HG03342 (cell line): ENCODE measurements around the gene ITIH2.
"Not testable (repeated sequence)": the region's sequence is repeated elsewhere in the genome, so short reads cannot be mapped to it uniquely, and the experiment has no call there.

ENCODE experiments used
- ATAC-seq: cut with Tn5 transposase; IDR thresholded peaks from one replicate; pipeline ENCODE4 v1.9.1; 2021; ENCODE audit warnings: mild to moderate bottlenecking, moderate library complexity; ENCODE audit not compliant: unreplicated experiment

Gene ITIH2

GRCh38 chr10:7734821-7735220 lies 31.7 kb downstream of the ITIH2 start:
- ATAC-seq = no peak

GRCh38 chr10:7738536-7739407 lies 35.7 kb downstream of the ITIH2 start:
- no peak for ATAC-seq

- no peak for ATAC-seq
These were observed 41.2 kb downstream of the ITIH2 start for GRCh38 chr10:7744307-7744706.

- ATAC-seq = not testable (repeated sequence)
These were observed 45.5 kb downstream of the ITIH2 start for GRCh38 chr10:7748637-7749036.

- ATAC-seq = no peak
These were observed 47.1 kb downstream of the ITIH2 start for GRCh38 chr10:7750222-7750621.

- no peak for ATAC-seq
These were observed 49.1 kb downstream of the ITIH2 start for GRCh38 chr10:7752251-7752650.

GRCh38 chr10:7755103-7755502 lies 52.0 kb downstream of the ITIH2 start:
- no peak for ATAC-seq

GRCh38 chr10:7756360-7756992 lies 53.4 kb downstream of the ITIH2 start:
- ATAC-seq = no peak

- no peak for ATAC-seq
These were observed 60.8 kb downstream of the ITIH2 start for GRCh38 chr10:7763929-7764328.

GRCh38 chr10:7766241-7766640 lies 63.1 kb downstream of the ITIH2 start:
- no peak for ATAC-seq

- no peak for ATAC-seq
These were observed 64.1 kb downstream of the ITIH2 start for GRCh38 chr10:7767209-7767608.

GRCh38 chr10:7768417-7768816 lies 65.3 kb downstream of the ITIH2 start:
- ATAC-seq = no peak

- no peak for ATAC-seq
These were observed 71.0 kb downstream of the ITIH2 start for GRCh38 chr10:7773845-7774801.

- no peak for ATAC-seq
These were observed 73.7 kb downstream of the ITIH2 start for GRCh38 chr10:7776777-7777176.

GRCh38 chr10:7782194-7782593 lies 79.1 kb downstream of the ITIH2 start:
- ATAC-seq = not testable (repeated sequence)

- ATAC-seq = no peak
These were observed 83.3 kb downstream of the ITIH2 start for GRCh38 chr10:7786430-7786829.

- peak; percentile 4 for ATAC-seq
These were observed 84.2 kb downstream of the ITIH2 start for GRCh38 chr10:7787150-7787856.

GRCh38 chr10:7787857-7788638 lies 84.9 kb downstream of the ITIH2 start, which contains the start of the genes ATP5F1C and KIN:
TSS of gene ATP5F1C (plus strand) at chr10:7788177. CDS start at chr10:7788208, 31 bp downstream.
TSS of gene KIN (minus strand) at chr10:7787993. CDS start at chr10:7787933, 60 bp downstream.
- peak; percentile 96 for ATAC-seq

- ATAC-seq = peak; percentile 6
These were observed 85.6 kb downstream of the ITIH2 start for GRCh38 chr10:7788639-7789286.
